ENCODE data around the gene KRTAP5-2. TPM values are rescaled to one million over a fixed set of nuclear protein-coding genes. Genes with fewer than 3 reads are reported as not detected.
"Not testable (repeated sequence)": the region's sequence is repeated elsewhere in the genome, so short reads cannot be mapped to it uniquely, and the experiment has no call there.

Gene KRTAP5-2
- total RNA-seq, 1 donor from 2014 or later, result not detected

DNA sequence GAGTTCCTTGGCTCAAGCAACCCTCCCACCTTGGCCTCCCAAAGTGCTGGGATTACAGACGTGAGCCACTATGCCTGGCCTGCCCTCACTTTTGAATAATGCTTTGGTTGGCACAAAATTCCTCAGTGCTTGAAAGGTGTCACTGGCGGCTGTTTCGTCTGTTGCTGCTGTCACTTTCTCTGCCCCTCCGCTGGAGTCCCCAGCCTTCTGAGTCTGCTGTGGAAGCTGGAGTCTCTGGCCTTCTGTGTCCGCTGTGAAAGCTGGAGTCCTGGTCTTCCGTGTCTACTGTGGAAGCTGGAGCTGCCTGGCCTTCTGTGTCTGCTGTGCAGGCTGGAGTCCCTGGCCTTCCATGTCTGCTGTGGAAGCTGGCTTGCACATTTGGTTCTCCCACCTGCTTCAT, 8.1 kb downstream of the KRTAP5-2 start:
- Mint-ChIP-seq H3K4me3 (no peak overlapping the region), H3K9me3 (peaks cover 5% of the 10 kb centered on the region), H3K4me1 (peaks cover 7% of the 10 kb centered on the region), H3K36me3 (ENCODE audit: low read depth) (peaks cover 5% of the 10 kb centered on the region), H3K27me3 (peaks cover 30% of the 10 kb centered on the region), H3K27ac (no peak overlapping the region)
- intact Hi-C loops (cut with micrococcal nuclease), result no loop called here
- no peak for DNase-seq

- H3K36me3 Mint-ChIP-seq (ENCODE audit: low read depth); intact Hi-C loops (cut with micrococcal nuclease); H3K9me3 Mint-ChIP-seq; H3K4me1 Mint-ChIP-seq: not testable (repeated sequence)
- Mint-ChIP-seq H3K27me3 (peaks cover 24% of the 10 kb centered on the region), H3K27ac (peak overlapping the region; percentile 66), H3K4me3 (peak overlapping the region; percentile 57)
- DNase-seq, result peak; percentile 67
Measured at GRCh38 chr11:1589191-1589963, 8.7 kb downstream of the KRTAP5-2 start.

DNA sequence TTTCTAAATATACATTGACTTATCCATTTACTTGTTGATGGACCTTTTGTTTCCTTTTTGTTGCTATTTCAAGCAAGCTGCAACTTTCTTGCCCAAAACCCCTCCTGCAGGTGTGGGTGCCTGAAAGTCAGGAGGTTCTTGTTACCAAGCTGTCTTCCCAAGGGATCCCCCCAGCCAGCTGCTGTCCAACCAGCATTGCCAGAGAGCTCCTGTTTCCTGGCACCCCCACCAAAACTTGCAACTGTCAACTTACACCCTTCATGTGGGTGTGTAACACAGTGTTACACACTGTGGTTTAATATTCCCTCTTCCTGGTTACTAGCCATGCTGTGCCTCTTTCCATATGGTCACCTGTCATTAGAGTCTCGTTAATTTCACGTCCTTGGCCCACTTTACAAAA, 11.4 kb downstream of the KRTAP5-2 start:
- Mint-ChIP-seq H3K27me3 (peaks cover 13% of the 10 kb centered on the region), H3K27ac (no peak overlapping the region), H3K4me1 (peaks cover 7% of the 10 kb centered on the region), H3K4me3 (no peak overlapping the region), H3K36me3 (ENCODE audit: low read depth) (peaks cover 5% of the 10 kb centered on the region), H3K9me3 (peaks cover 5% of the 10 kb centered on the region)
- DNase-seq, result no peak
- intact Hi-C loops (cut with micrococcal nuclease), result no loop called here

DNA sequence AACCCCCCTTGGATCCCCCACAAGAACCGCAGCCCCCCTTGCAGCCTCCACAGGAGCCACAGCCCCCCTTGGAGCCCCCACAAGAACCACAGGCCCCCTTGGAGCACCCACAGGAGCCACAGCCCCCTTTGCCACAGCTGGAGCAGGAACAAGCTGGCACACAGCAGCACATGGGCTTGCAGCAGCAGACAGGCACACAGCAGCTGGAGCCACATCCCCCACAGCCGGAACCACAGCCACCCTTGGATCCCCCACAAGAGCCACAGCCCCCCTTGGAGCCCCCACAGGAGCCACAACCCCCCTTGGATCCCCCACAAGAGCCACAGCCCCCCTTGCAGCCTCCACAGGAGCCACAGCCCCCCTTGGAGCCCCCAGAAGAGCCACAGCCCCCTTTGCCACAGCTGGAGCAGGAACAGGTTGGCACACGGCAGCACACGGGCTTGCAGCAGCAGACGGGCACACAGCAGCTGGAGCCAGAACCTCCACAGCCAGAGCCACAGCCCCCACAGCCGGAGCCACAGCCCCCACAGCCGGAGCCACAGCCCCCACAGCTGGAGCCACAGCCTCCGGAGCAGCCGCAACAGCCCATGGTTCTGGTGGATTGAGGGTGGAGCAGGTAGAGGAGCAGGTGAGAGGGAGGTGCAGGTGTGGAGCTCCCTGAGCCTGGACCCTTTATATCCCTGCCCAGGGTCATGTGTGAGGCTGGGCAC, 13.3 kb downstream of the KRTAP5-2 start, which contains the start of gene KRTAP5-1:
Gene KRTAP5-1, minus strand, starts transcription at position 623 of the 710 bp plus-strand sequence. Its CDS starts 34 bp downstream, at position 589.
- H3K4me3 Mint-ChIP-seq; H3K4me1 Mint-ChIP-seq; intact Hi-C loops (cut with micrococcal nuclease): not testable (repeated sequence)

DNA sequence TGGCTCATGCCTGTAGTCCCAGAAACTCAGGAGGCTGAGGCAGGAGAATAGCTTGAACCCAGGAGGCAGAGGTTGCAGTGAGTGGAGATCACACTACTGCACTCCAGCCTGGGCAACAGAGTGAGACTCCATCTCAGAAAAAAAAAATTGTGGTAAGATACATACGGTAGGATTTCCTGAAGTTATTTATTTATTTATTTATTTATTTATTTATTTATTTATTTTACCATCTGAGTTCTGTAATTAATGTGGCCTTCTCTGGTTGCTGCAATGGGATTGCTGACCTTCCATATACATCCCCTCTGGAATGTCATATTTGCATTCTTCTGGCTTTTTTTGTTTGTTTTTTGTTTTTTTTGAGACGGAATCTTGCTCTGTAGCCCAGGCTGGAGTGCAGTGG, 15.2 kb downstream of the KRTAP5-2 start:
- peaks cover 12% of the 10 kb centered on the region for H3K27me3 Mint-ChIP-seq
- H3K4me3 Mint-ChIP-seq; intact Hi-C loops (cut with micrococcal nuclease): not testable (repeated sequence)

More for the DNA sequence above, 13.3 kb downstream of the KRTAP5-2 start, which contains the start of gene KRTAP5-1:
- not testable (repeated sequence) for H3K9me3 Mint-ChIP-seq; DNase-seq; H3K27ac Mint-ChIP-seq; H3K36me3 Mint-ChIP-seq (ENCODE audit: low read depth)
- H3K27me3 Mint-ChIP-seq, result peaks cover 12% of the 10 kb centered on the region

DNA sequence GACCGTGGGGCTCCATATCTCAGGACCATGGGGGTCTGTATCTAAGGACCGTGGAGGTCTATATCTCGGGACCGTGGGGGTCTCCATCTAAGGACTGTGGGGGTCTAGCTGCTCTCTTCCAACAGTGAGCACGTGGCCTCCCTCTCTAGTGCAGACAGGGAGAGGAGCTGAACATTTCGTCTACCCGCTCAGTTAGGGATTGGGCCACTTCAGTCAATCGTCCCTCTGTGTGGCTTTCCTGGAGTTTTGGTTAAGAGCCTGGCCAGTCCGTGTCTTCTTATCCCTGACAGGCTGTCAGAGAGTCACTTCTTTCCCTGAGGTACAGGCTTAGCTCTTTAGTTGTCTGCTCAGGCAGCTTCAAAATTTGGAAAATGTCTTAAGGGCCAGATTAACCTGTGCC, 16.1 kb downstream of the KRTAP5-2 start:
- Mint-ChIP-seq H3K27me3 (peaks cover 12% of the 10 kb centered on the region), H3K27ac (no peak overlapping the region), H3K9me3 (peaks cover 4% of the 10 kb centered on the region), H3K4me3 (no peak overlapping the region), H3K36me3 (ENCODE audit: low read depth) (no peaks in the 10 kb centered on the region), H3K4me1 (no peaks in the 10 kb centered on the region)
- no peak for DNase-seq
- intact Hi-C loops (cut with micrococcal nuclease), result no loop called here

More for the DNA sequence above, 15.2 kb downstream of the KRTAP5-2 start:
- H3K27ac Mint-ChIP-seq; H3K36me3 Mint-ChIP-seq (ENCODE audit: low read depth); H3K9me3 Mint-ChIP-seq; H3K4me1 Mint-ChIP-seq; DNase-seq: not testable (repeated sequence)

GRCh38 chr11:1576825-1577224, 21.3 kb downstream of the KRTAP5-2 start:
- intact Hi-C loops (cut with micrococcal nuclease), result loop anchor here (10.0 kb wide), 1 partner anchor 192 kb away; the partner anchor contains the start of gene BRSK2
- no peak overlapping the region for H3K27ac Mint-ChIP-seq
- no peak overlapping the region for H3K4me3 Mint-ChIP-seq

GRCh38 chr11:1575756-1576155, 22.3 kb downstream of the KRTAP5-2 start:
- not testable (repeated sequence) for H3K4me3 Mint-ChIP-seq; H3K9me3 Mint-ChIP-seq; DNase-seq; H3K36me3 Mint-ChIP-seq (ENCODE audit: low read depth); H3K4me1 Mint-ChIP-seq; H3K27ac Mint-ChIP-seq
- intact Hi-C loops (cut with micrococcal nuclease), result loop anchor here (2.0 to 10.0 kb wide), 2 partner anchors 29 to 191 kb away; partner anchors contain the start of gene BRSK2
- peaks cover 27% of the 10 kb centered on the region for H3K27me3 Mint-ChIP-seq

More at GRCh38 chr11:1576825-1577224, 21.3 kb downstream of the KRTAP5-2 start:
- no peak for DNase-seq
- H3K9me3 Mint-ChIP-seq, result peaks cover 4% of the 10 kb centered on the region
- H3K36me3 Mint-ChIP-seq (ENCODE audit: low read depth), result no peaks in the 10 kb centered on the region
- H3K4me1 Mint-ChIP-seq, result peaks cover 4% of the 10 kb centered on the region
- peaks cover 25% of the 10 kb centered on the region for H3K27me3 Mint-ChIP-seq

DNA sequence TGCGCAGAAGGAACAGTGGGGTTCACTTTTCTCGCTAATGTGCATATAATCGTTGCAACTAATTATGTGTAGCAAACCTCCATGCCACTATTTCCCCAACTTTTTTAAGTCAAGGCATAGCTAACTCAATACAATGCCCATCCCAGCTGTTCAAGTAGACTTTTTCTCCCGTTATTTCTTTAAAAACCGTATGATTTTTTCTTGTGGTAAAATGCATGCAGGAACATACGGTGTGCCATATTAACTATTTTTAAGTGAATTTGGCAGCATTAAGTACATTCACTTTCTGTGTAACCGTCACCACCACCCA, 23.2 kb downstream of the KRTAP5-2 start:
- no peak overlapping the region for H3K4me3 Mint-ChIP-seq
- peaks cover 4% of the 10 kb centered on the region for H3K4me1 Mint-ChIP-seq
- peaks cover 4% of the 10 kb centered on the region for H3K9me3 Mint-ChIP-seq
- no peak overlapping the region for H3K27ac Mint-ChIP-seq
- H3K27me3 Mint-ChIP-seq, result peaks cover 33% of the 10 kb centered on the region
- no peaks in the 10 kb centered on the region for H3K36me3 Mint-ChIP-seq (ENCODE audit: low read depth)
- intact Hi-C loops (cut with micrococcal nuclease), result loop anchor here (2.0 to 10.0 kb wide), 3 partner anchors 28 to 277 kb away; partner anchors contain the start of genes BRSK2 and LSP1
- no peak for DNase-seq

GRCh38 chr11:1574238-1574932, 23.7 kb downstream of the KRTAP5-2 start:
- intact Hi-C loops (cut with micrococcal nuclease), result loop anchor here (2.0 to 10.0 kb wide), 3 partner anchors 28 to 278 kb away; partner anchors contain the start of genes BRSK2 and LSP1
- peak; percentile 90 for DNase-seq
- Mint-ChIP-seq H3K36me3 (ENCODE audit: low read depth) (no peaks in the 10 kb centered on the region), H3K9me3 (peaks cover 4% of the 10 kb centered on the region), H3K27me3 (peaks cover 37% of the 10 kb centered on the region), H3K4me3 (peak overlapping the region; percentile 43), H3K27ac (no peak overlapping the region), H3K4me1 (peaks cover 4% of the 10 kb centered on the region)

GRCh38 chr11:1573903-1574237, 24.2 kb downstream of the KRTAP5-2 start:
- no peaks in the 10 kb centered on the region for H3K36me3 Mint-ChIP-seq (ENCODE audit: low read depth)
- peak overlapping the region; percentile 43 for H3K4me3 Mint-ChIP-seq
- peaks cover 40% of the 10 kb centered on the region for H3K27me3 Mint-ChIP-seq
- no peak overlapping the region for H3K27ac Mint-ChIP-seq
- intact Hi-C loops (cut with micrococcal nuclease), result loop anchor here (1.0 to 10.0 kb wide), 4 partner anchors 27 to 371 kb away; partner anchors contain the start of genes BRSK2 and LSP1
- H3K4me1 Mint-ChIP-seq, result peaks cover 4% of the 10 kb centered on the region
- no peak for DNase-seq
- H3K9me3 Mint-ChIP-seq, result peaks cover 4% of the 10 kb centered on the region

GRCh38 chr11:1573077-1573902, 24.8 kb downstream of the KRTAP5-2 start:
- intact Hi-C loops (cut with micrococcal nuclease), result loop anchor here (1.0 to 10.0 kb wide), 3 partner anchors 188 to 370 kb away; partner anchors contain the start of genes BRSK2 and LSP1
- DNase-seq, result peak; percentile 71
- no peak overlapping the region for H3K27ac Mint-ChIP-seq
- peaks cover 4% of the 10 kb centered on the region for H3K4me1 Mint-ChIP-seq
- H3K9me3 Mint-ChIP-seq, result peaks cover 3% of the 10 kb centered on the region
- H3K27me3 Mint-ChIP-seq, result peaks cover 39% of the 10 kb centered on the region
- peak overlapping the region; percentile 32 for H3K4me3 Mint-ChIP-seq
- no peaks in the 10 kb centered on the region for H3K36me3 Mint-ChIP-seq (ENCODE audit: low read depth)

All from activated CD4-positive, alpha-beta T cell treated with anti-CD3 and anti-CD28 coated beads, Interleukin-2, amount 10 ng/mL, durations not matched to agents 24 days and 14 days (primary cell).